Heart right ventricle (tissue), 16 donors: ENCODE measurements around the gene USH2A. TPM values are rescaled to one million over a fixed set of nuclear protein-coding genes. Genes with fewer than 3 reads are reported as not detected.

Experiments
- ATAC-seq, 8 donors: fragments of 200-7000 bp; cut with Tn5 transposase; one replicate each; pipeline ENCODE4 v1.9.1; 2020; ENCODE audit warnings: mild to moderate bottlenecking in 8 of 8, moderate library complexity in 8 of 8, moderate number of reproducible peaks in 1 of 8
- DNase-seq, 2 donors: peaks; one replicate each; pipeline ENCODE4 v3.0.0-alpha.2; 2020
- H3K27ac ChIP-seq, 10 donors: fragments of 200-600 bp; sonication (generic) in 2 of 10; one replicate each; pipeline versions ENCODE4 v1.5.0 to v1.8.0; 2020 to 2022; ENCODE audit warnings: mild to moderate bottlenecking in 3 of 10
- H3K27me3 ChIP-seq, 7 donors: fragments of 200-600 bp; one replicate each; pipeline ENCODE4 v1.8.0; 2021 to 2022; ENCODE audit warnings: mild to moderate bottlenecking in 2 of 7
- H3K36me3 ChIP-seq, 9 donors: fragments of 200-600 bp; sonication (generic) in 1 of 9; one replicate each; pipeline versions ENCODE4 v1.5.0 to v1.8.0; 2020 to 2022; ENCODE audit warnings: mild to moderate bottlenecking in 2 of 9
- H3K4me1 ChIP-seq, 9 donors: fragments of 200-600 bp; sonication (generic) in 1 of 9; one replicate each; pipeline versions ENCODE4 v1.5.0 to v1.8.0; 2020 to 2022; ENCODE audit warnings: mild to moderate bottlenecking in 4 of 9
- H3K4me3 ChIP-seq, 10 donors: fragments of 200-600 bp; sonication (generic) in 2 of 10; one replicate each; pipeline versions ENCODE4 v1.5.0 to v1.8.0; 2020 to 2022; ENCODE audit warnings: mild to moderate bottlenecking in 7 of 10, moderate library complexity in 2 of 10
- H3K9me3 ChIP-seq, 11 donors: fragments of 200-600 bp in 10 of 11; sonication (generic) in 2 of 11; one replicate each; pipeline versions ENCODE4 v1.5.0 to v1.8.0; 2013 to 2022; ENCODE audit warnings: mild to moderate bottlenecking in 2 of 11, control low read depth in 1 of 11, moderate library complexity in 1 of 11
- CTCF ChIP-seq, 9 donors: fragments of 200-600 bp; sonication (generic) in 2 of 9; IDR thresholded peaks; one replicate each; pipeline versions ENCODE4 v1.5.0 to v1.8.0; 2021 to 2022; ENCODE audit warnings: antibody characterized with exemption in 9 of 9, mild to moderate bottlenecking in 5 of 9, moderate library complexity in 1 of 9
- WGBS, 2 donors: extraction: QIAGEN DNeasy Blood & Tissue Kit; methylation state at CpG; one replicate each; pipeline ENCODE4 v1.1.7; 2013; ENCODE audit warnings: inconsistent platforms in 1 of 2; 5-methylcytosine and 5-hydroxymethylcytosine counted together
- intact Hi-C, 10 donors: fragments of 100-400 bp; cut with DNase I; formaldehyde crosslinking; loops; one replicate each; pipeline versions ENCODE4 v1.11.1 to v1.14.2; 2022
- polyA plus RNA-seq, 2 donors: library from polyadenylated mRNA; stranded (reverse); fragments of 200-250 nt; gene quantifications; one replicate each; pipeline ENCODE4 v1.2.3, GENCODE V29; 2013
- total RNA-seq, 10 donors: library from RNA; stranded (reverse); fragmentation: NEBNext Ultra II Directional in 3 of 10; extraction: Animal tissue kit (Norgen Biotek cat#: 25700) in 3 of 10; gene quantifications; one replicate each; pipeline versions ENCODE4 v1.2.1 to v1.2.4, GENCODE V29; 2021 to 2023
- donor health status: Arrhythmogenic right ventricular cardiomyopathy.
- donor health status: ischemic (EF 13 %, LVEDD 7.1; RV severe dilation, severe dysfunction).
- donor health status: healthy with polysubstance abuse.
- donor health status: DM: no; HTN: yes; CAD: no.
- donor health status: DM: no; HTN: no; CAD: no.
- donor health status: ischemic (EF 25% LVEDD 6.9; RV normal size, moderate dysfunction).
- donor health status: ischemic (EF 25% LVEDD 5.7; RV mildly dilated, moderate dysfunction).
- donor health status: healthy.
- donor health status: DM: yes; HTN: yes; CAD: no.
- donor health status: Ischemic cardiomyopathy.
- donor health status: ischemic (EF 35%, LVEDD 5.7; RV mildly dilated, moderate dysfunction).
- donor health status: nonischemic (EF 11% LVEDD 7.7; RV severe dilation, severe dysfunction).
- donor health status: DM: yes; HTN: yes; CAD: no.
- donor health status: PGD.
- donor health status: ischemic (EF 29% LVEDD 5.4; RV normal size, mild dysfunction).
- donor health status: nonischemic (EF 23%, LVEDD 6.1; RV moderate dilation, normal function).

USH2A gene
- total and polyA plus RNA-seq, 12 donors: 0.01 to 4.9 (median 3.6) TPM

- no peak for TF ChIP-seq CTCF (IDR thresholded peaks at IDR 0.05)
- DNase-seq: no peak
- H3K4me1 ChIP-seq: no peaks in the 10 kb centered on the region
- ATAC-seq: no peak
- H3K36me3 ChIP-seq: no peaks in the 10 kb centered on the region
- H3K4me3 ChIP-seq: no peak overlapping the region
- 67% methylated on average over 4 of the region's 4 CpGs for WGBS, 2 donors
- H3K9me3 ChIP-seq: no peaks in the 10 kb centered on the region
- no peaks in the 10 kb centered on the region for H3K27me3 ChIP-seq
- intact Hi-C loops: no loop called here
- no peak overlapping the region for H3K27ac ChIP-seq
These were observed 669.1 kb downstream of the USH2A start for GRCh38 chr1:215754112-215754511.

GRCh38 chr1:215749414-215749813 is 673.8 kb downstream of the USH2A start:
- WGBS, 2 donors: 71% methylated on average over 4 of the region's 4 CpGs

GRCh38 chr1:215748431-215748830 is 674.8 kb downstream of the USH2A start:
- TF ChIP-seq CTCF (IDR thresholded peaks at IDR 0.05): no peak
- Histone ChIP-seq H3K9me3 (no peaks in the 10 kb centered on the region), H3K4me3 (no peak overlapping the region), H3K36me3 (no peaks in the 10 kb centered on the region), H3K27me3 (no peaks in the 10 kb centered on the region), H3K4me1 (no peaks in the 10 kb centered on the region), H3K27ac (no peak overlapping the region)
- 66 to 79% methylated on average over 1 of the region's 1 CpG for WGBS, 2 donors
- intact Hi-C loops: no loop called here
- DNase-seq: no peak
- ATAC-seq: no peak

More at GRCh38 chr1:215749414-215749813, 673.8 kb downstream of the USH2A start:
- no peaks in the 10 kb centered on the region for H3K9me3 ChIP-seq
- DNase-seq (no peak), ATAC-seq (no peak)
- H3K27me3 ChIP-seq: no peaks in the 10 kb centered on the region
- intact Hi-C loops: no loop called here
- TF ChIP-seq CTCF (IDR thresholded peaks at IDR 0.05): no peak
- no peak overlapping the region for H3K27ac ChIP-seq
- no peaks in the 10 kb centered on the region for H3K36me3 ChIP-seq
- H3K4me3 ChIP-seq: no peak overlapping the region
- no peaks in the 10 kb centered on the region for H3K4me1 ChIP-seq

GRCh38 chr1:215744419-215744818 is 678.8 kb downstream of the USH2A start:
- WGBS, 2 donors: 74% methylated on average over 1 of the region's 1 CpG
- Histone ChIP-seq H3K4me1 (no peaks in the 10 kb centered on the region), H3K27me3 (no peaks in the 10 kb centered on the region), H3K36me3 (no peaks in the 10 kb centered on the region), H3K27ac (no peak overlapping the region), H3K9me3 (no peaks in the 10 kb centered on the region), H3K4me3 (no peak overlapping the region)
- no peak for DNase-seq
- ATAC-seq: no peak
- TF ChIP-seq CTCF (IDR thresholded peaks at IDR 0.05): no peak
- intact Hi-C loops: no loop called here
